Tibial nerve (tissue), 4 donors: ENCODE data around the gene ARRB2. TPM values are rescaled to one million over a fixed set of nuclear protein-coding genes. Genes with fewer than 3 reads are reported as not detected.
A peak's percentile ranks its signal among the peaks of the same experiment; 100 is the strongest.

ENCODE experiments used
- DNase-seq, 2 donors: peaks; one replicate each; pipeline ENCODE4 v3.0.0-alpha.2; 2019; ENCODE audit warnings: low spot score in 2 of 2
- H3K27ac ChIP-seq, 4 donors: fragments of 200-600 bp; sonication (generic) in 3 of 4; one replicate each; pipeline ENCODE4 v1.5.1; 2017 to 2019; ENCODE audit warnings: mild to moderate bottlenecking in 1 of 4
- H3K27me3 ChIP-seq, 2 donors: fragments of 200-600 bp; sonication (generic) in 1 of 2; one replicate each; pipeline versions ENCODE4 v1.5.1 to v1.6.0; 2017 to 2019
- H3K36me3 ChIP-seq, 3 donors: fragments of 200-600 bp; sonication (generic); one replicate each; pipeline ENCODE4 v1.5.1; 2018 to 2019
- H3K4me1 ChIP-seq, 4 donors: fragments of 200-600 bp; sonication (generic) in 3 of 4; one replicate each; pipeline ENCODE4 v1.5.1; 2017 to 2019
- H3K4me3 ChIP-seq, 4 donors: fragments of 200-600 bp; sonication (generic) in 3 of 4; one replicate each; pipeline ENCODE4 v1.5.1; 2017 to 2019; ENCODE audit warnings: mild to moderate bottlenecking in 1 of 4, moderate library complexity in 1 of 4
- H3K9me3 ChIP-seq, 4 donors: fragments of 200-600 bp; sonication (generic) in 3 of 4; one replicate each; pipeline ENCODE4 v1.5.1; 2017 to 2019
- CTCF ChIP-seq, 5 experiments: fragments of 200-600 bp in 3 of 5; fragments of 450-650 bp in 2 of 5; sonication (generic) in 3 of 5; IDR thresholded peaks; one replicate each; pipeline ENCODE4 v1.5.1; 2016 to 2019; ENCODE audit warnings: antibody characterized with exemption in 5 of 5, mild to moderate bottlenecking in 3 of 5, moderate library complexity in 2 of 5
- EP300 ChIP-seq, 2 donors: sonication (generic); formaldehyde crosslinking; IDR thresholded peaks; one replicate each; pipeline ENCODE4 v1.6.1; 2017; ENCODE audit warnings: antibody characterized with exemption in 2 of 2, mild to moderate bottlenecking in 1 of 2
- POLR2A ChIP-seq, 2 donors: fragments of 450-650 bp; IDR thresholded peaks; one replicate each; pipeline ENCODE4 v1.6.1; 2017; ENCODE audit warnings: antibody characterized with exemption in 2 of 2, mild to moderate bottlenecking in 2 of 2, moderate library complexity in 2 of 2
- WGBS, 2 donors: methylation state at CpG; one replicate each; pipeline ENCODE4 v1.1.5; 2018; 5-methylcytosine and 5-hydroxymethylcytosine counted together
- total RNA-seq, 4 donors: library from RNA; depleted of rRNA; stranded (reverse); fragments of >200 nt; gene quantifications; one replicate each; pipeline ENCODE4 v1.1.0, GENCODE V29; 2016

ARRB2 gene
- total RNA-seq, 4 donors from 2014 or later = 50.2 to 103 (median 57.4) TPM

GRCh38 chr17:4725646-4726310 lies 15.3 kb downstream of the ARRB2 start:
- DNase-seq = no peak
- Histone ChIP-seq H3K4me1 (peaks cover 0 to 10% (median 4%) of the 10 kb centered on the region in 4 donors), H3K27ac (peak overlapping the region in 2 of 4 donors; percentile 42 to 50), H3K36me3 (peaks cover 0 to 5% (median 0%) of the 10 kb centered on the region in 3 donors), H3K27me3 (no peaks in the 10 kb centered on the region), H3K9me3 (no peaks in the 10 kb centered on the region), H3K4me3 (no peak overlapping the region)
- TF ChIP-seq POLR2A (IDR thresholded peaks at IDR 0.05) (no peak), EP300 (IDR thresholded peaks at IDR 0.05) (no peak), CTCF (IDR thresholded peaks at IDR 0.05) (no peak)
- WGBS, 2 donors = 77 to 78% methylated on average over 9 of the region's 9 CpGs

DNA sequence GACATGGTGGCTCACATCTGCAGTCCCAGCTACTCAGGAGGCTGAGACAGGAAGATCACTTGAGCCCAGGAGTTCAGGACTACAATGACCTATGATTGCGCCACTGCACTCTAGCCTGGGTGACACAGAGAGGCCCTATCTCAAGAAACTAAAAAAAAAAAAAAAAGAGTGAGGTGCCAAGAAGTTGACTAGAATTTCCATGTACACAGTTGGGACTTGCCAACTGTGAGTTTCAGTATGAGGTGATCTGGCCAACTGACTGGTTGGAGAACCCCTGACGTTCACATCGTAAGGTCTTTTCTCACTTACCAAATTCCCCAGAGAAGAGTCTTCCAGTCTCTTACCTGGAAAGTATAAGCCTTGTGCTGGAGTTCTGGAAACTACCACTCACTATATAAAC lies 17.7 kb downstream of the ARRB2 start:
- no peaks in the 10 kb centered on the region for H3K9me3 ChIP-seq
- TF ChIP-seq EP300 (IDR thresholded peaks at IDR 0.05) = no peak
- H3K4me3 ChIP-seq = no peak overlapping the region
- no peak for DNase-seq
- H3K27me3 ChIP-seq = no peaks in the 10 kb centered on the region
- WGBS, 2 donors = 51% methylated on average over 3 of the region's 3 CpGs
- peaks cover 0 to 3% (median 0%) of the 10 kb centered on the region in 3 donors for H3K36me3 ChIP-seq
- peaks cover 0 to 20% (median 14%) of the 10 kb centered on the region in 4 donors for H3K4me1 ChIP-seq
- no peak overlapping the region for H3K27ac ChIP-seq

GRCh38 chr17:4733073-4733531 lies 22.7 kb downstream of the ARRB2 start:
- Histone ChIP-seq H3K9me3 (no peaks in the 10 kb centered on the region), H3K4me3 (no peak overlapping the region), H3K4me1 (peaks cover 0 to 20% (median 14%) of the 10 kb centered on the region in 4 donors), H3K27me3 (no peaks in the 10 kb centered on the region), H3K36me3 (peaks cover 0 to 22% (median 0%) of the 10 kb centered on the region in 3 donors), H3K27ac (peak overlapping the region in 2 of 4 donors; percentile 22 to 98)
- TF ChIP-seq CTCF (IDR thresholded peaks at IDR 0.05) (peak in 2 of 5 experiments; percentile 22 to 23), POLR2A (IDR thresholded peaks at IDR 0.05) (no peak), EP300 (IDR thresholded peaks at IDR 0.05) (peak in 1 of 2 donors; percentile 29)
- no peak for DNase-seq
- 78 to 79% methylated on average over 6 of the region's 6 CpGs for WGBS, 2 donors

GRCh38 chr17:4734857-4735475 lies 24.5 kb downstream of the ARRB2 start:
- H3K9me3 ChIP-seq = no peaks in the 10 kb centered on the region
- DNase-seq = no peak
- H3K4me3 ChIP-seq = no peak overlapping the region
- peaks cover 0 to 22% (median 0%) of the 10 kb centered on the region in 3 donors for H3K36me3 ChIP-seq
- TF ChIP-seq CTCF (IDR thresholded peaks at IDR 0.05) = no peak
- H3K27me3 ChIP-seq = no peaks in the 10 kb centered on the region
- peaks cover 0 to 33% (median 20%) of the 10 kb centered on the region in 4 donors for H3K4me1 ChIP-seq
- peak overlapping the region in 2 of 4 donors; percentile 14 to 29 for H3K27ac ChIP-seq
- 81 to 83% methylated on average over 8 of the region's 8 CpGs for WGBS, 2 donors

DNA sequence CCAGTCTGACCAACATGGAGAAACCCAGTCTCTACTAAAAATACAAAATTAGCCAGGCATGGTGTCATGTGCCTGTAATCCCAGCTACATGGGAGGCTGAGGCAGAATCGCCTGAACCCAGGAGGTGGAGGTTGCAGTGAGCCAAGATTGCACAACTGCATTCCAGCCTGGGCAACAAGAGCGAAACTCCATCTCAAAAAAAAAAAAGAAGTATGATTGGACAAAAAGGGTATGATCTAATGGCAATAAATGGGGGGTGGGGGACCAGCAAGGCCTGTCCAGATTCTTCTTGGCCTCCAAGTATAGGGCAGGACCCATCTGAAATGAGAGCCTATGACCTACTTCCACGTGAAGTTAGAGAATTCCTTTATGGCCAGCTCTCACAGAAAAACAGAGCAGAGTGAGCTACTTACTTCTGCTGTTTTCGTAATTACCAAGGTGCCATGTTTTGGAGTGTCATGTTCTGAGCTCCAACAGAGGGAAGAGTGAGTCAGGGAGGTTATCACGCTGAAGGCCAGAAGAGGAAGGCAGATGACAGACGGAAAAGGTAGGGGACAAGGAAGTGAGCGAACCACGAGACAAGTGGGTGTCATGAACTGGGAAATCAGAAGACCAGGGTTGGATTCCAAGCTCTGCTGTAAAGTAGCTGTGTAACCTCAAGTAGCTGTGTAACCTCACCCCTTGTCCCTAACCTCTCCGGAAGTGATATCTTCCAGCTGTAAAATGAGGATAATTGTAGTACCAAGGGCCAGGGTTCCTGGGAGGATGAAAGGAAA lies 25.6 kb downstream of the ARRB2 start:
- TF ChIP-seq CTCF (IDR thresholded peaks at IDR 0.05) (peak in 1 of 5 experiments; percentile 15), EP300 (IDR thresholded peaks at IDR 0.05) (peak; percentile 79 to 87), POLR2A (IDR thresholded peaks at IDR 0.05) (peak in 1 of 2 donors; percentile 19)
- Histone ChIP-seq H3K4me3 (no peak overlapping the region), H3K27ac (peak overlapping the region in 2 of 4 donors; percentile 14 to 29), H3K36me3 (peaks cover 0 to 22% (median 0%) of the 10 kb centered on the region in 3 donors), H3K9me3 (no peaks in the 10 kb centered on the region), H3K27me3 (no peaks in the 10 kb centered on the region), H3K4me1 (peaks cover 0 to 31% (median 16%) of the 10 kb centered on the region in 4 donors)
- 63 to 71% methylated on average over 9 of the region's 9 CpGs for WGBS, 2 donors
- DNase-seq = peak in 1 of 2 donors; percentile 66
